PC-3 (cell line): ENCODE measurements around the gene CROCC. TPM values are rescaled to one million over a fixed set of nuclear protein-coding genes. Genes with fewer than 3 reads are reported as not detected.
"Not testable (repeated sequence)": the region's sequence is repeated elsewhere in the genome, so short reads cannot be mapped to it uniquely, and the experiment has no call there.

ENCODE experiments used
- ATAC-seq: fragments of 200-7000 bp; cut with Tn5 transposase; 2 replicates; pipeline ENCODE4 v1.9.1; 2020; ENCODE audit warnings: mild to moderate bottlenecking, moderate library complexity
- BruUV-seq: library from RNA; stranded (reverse); fragments of 400-500 nt; replicated peaks from 2 replicates; lab custom pipeline; 2021; lab: Mats Ljungman, UMichigan
- CTCF ChIA-PET: fragments of 300-600 bp; sonication (Branson Sonifier 250); formaldehyde crosslinking; loops from one replicate; lab custom pipeline; 2022; ENCODE audit warnings: antibody characterized with exemption; lab: Charles Lee
- POLR2A ChIA-PET: fragments of 300-600 bp; sonication (Branson Sonifier 250); formaldehyde crosslinking; loops from one replicate; lab custom pipeline; 2022; ENCODE audit warnings: antibody characterized with exemption; ENCODE audit not compliant: unreplicated experiment; lab: Charles Lee
- DNase-seq: peaks from one replicate; pipeline ENCODE4 v3.0.0-alpha.2; 2015
- H2AFZ ChIP-seq: fragments of 300-600 bp; sonication (generic); 2 replicates; pipeline ENCODE4 v1.6.0; 2016; ENCODE audit warnings: antibody characterized with exemption, low read length
- H3F3A ChIP-seq: fragments of 300-600 bp; sonication (generic); one replicate; pipeline ENCODE4 v1.6.0; 2017; ENCODE audit warnings: antibody characterized with exemption, low read length, control low read depth, mild to moderate bottlenecking; ENCODE audit not compliant: unreplicated experiment
- H3K27ac ChIP-seq: fragments of 300-600 bp; sonication (generic); 2 replicates; pipeline ENCODE4 v1.5.1; 2016; ENCODE audit warnings: mild to moderate bottlenecking, low read length
- H3K27me3 ChIP-seq: fragments of 300-600 bp; sonication (generic); 2 replicates; pipeline ENCODE4 v1.6.1; 2016; ENCODE audit warnings: low read length, mixed read lengths
- H3K36me3 ChIP-seq: fragments of 300-600 bp; sonication (generic); 2 replicates; pipeline ENCODE4 v1.6.1; 2016; ENCODE audit warnings: low read depth, mixed run types, low read length, mixed read lengths
- H3K4me1 ChIP-seq: fragments of 300-600 bp; sonication (generic); 2 replicates; pipeline ENCODE4 v1.5.1; 2016; ENCODE audit warnings: low read length; ENCODE audit not compliant: insufficient read depth
- H3K4me2 ChIP-seq: fragments of 300-600 bp; sonication (generic); 2 replicates; pipeline ENCODE4 v1.6.0; 2016; ENCODE audit warnings: low read length
- H3K4me3 ChIP-seq: fragments of 300-600 bp; sonication (generic); 2 replicates; pipeline ENCODE4 v1.5.1; 2016; ENCODE audit warnings: mild to moderate bottlenecking, low read length, mixed read lengths
- H3K79me2 ChIP-seq: fragments of 300-600 bp; sonication (generic); 2 replicates; pipeline ENCODE4 v1.6.1; 2017; ENCODE audit warnings: low read length, mixed read lengths
- H3K9ac ChIP-seq: fragments of 300-600 bp; sonication (generic); 2 replicates; pipeline ENCODE4 v1.6.0; 2016; ENCODE audit warnings: mild to moderate bottlenecking, low read length
- H3K9me2 ChIP-seq: fragments of 300-600 bp; sonication (generic); replicated peaks from 2 replicates; pipeline ENCODE4 v1.6.1; 2016; ENCODE audit warnings: mixed run types, low read length, mixed read lengths
- H3K9me3 ChIP-seq: fragments of 300-600 bp; sonication (generic); 2 replicates; pipeline ENCODE4 v1.6.1; 2016; ENCODE audit warnings: low read length, mixed read lengths
- H4K20me1 ChIP-seq: fragments of 300-600 bp; sonication (generic); 2 replicates; pipeline ENCODE4 v1.6.1; 2016; ENCODE audit warnings: low read length, mixed read lengths
- CTCF ChIP-seq: fragments of 300-600 bp; sonication (generic); conservative IDR thresholded peaks from 2 replicates; pipeline ENCODE4 v1.5.1; 2017; ENCODE audit warnings: antibody characterized with exemption, low read depth, mild to moderate bottlenecking, low read length
- EZH2 ChIP-seq: fragments of 300-600 bp; sonication (generic); IDR thresholded peaks from one replicate; pipeline ENCODE4 v1.6.1; 2017; ENCODE audit warnings: antibody characterized with exemption, mild to moderate bottlenecking, low read length; ENCODE audit not compliant: unreplicated experiment
- EZH2phosphoT487 ChIP-seq: fragments of 300-600 bp; sonication (generic); IDR thresholded peaks from 2 replicates; pipeline ENCODE4 v1.6.1; 2018; ENCODE audit warnings: mild to moderate bottlenecking, antibody characterized with exemption, low read length, borderline replicate concordance
- intact Hi-C: fragments of 100-400 bp; cut with micrococcal nuclease; formaldehyde crosslinking; loops from 2 replicates; pipeline ENCODE4 v1.9.0; 2023
- total RNA-seq: library from RNA; depleted of rRNA; stranded (reverse); fragments of >200 nt; gene quantifications from 2 replicates; pipeline ENCODE4 v1.2.3, GENCODE V29; 2014

The CROCC gene
- total RNA-seq, 1 experiment from 2014 or later: 24.6 TPM

- no peak overlapping the region for H2AFZ ChIP-seq
- BruUV-seq: no TSS peak
- no peak overlapping the region for H3K4me2 ChIP-seq
- ATAC-seq (no peak), DNase-seq (no peak)
- no peaks in the 10 kb centered on the region for H3K27me3 ChIP-seq
- no peaks in the 10 kb centered on the region for H3K4me1 ChIP-seq
- H3K36me3 ChIP-seq: no peaks in the 10 kb centered on the region
- no peaks in the 10 kb centered on the region for H3K9me3 ChIP-seq
- H3K79me2 ChIP-seq: no peaks in the 10 kb centered on the region
- no peak overlapping the region for H3K9ac ChIP-seq
- no peaks in the 10 kb centered on the region for H3F3A ChIP-seq
- ChIA-PET POLR2A (no interaction called here), CTCF (no interaction called here)
- intact Hi-C loops: no loop called here
- H3K9me2 ChIP-seq: no peaks in the 10 kb centered on the region
- no peak overlapping the region for H3K27ac ChIP-seq
- no peak overlapping the region for H3K4me3 ChIP-seq
- H4K20me1 ChIP-seq: no peaks in the 10 kb centered on the region
- TF ChIP-seq EZH2phosphoT487: no peak
- no peak for TF ChIP-seq CTCF
- TF ChIP-seq EZH2: no peak
Observed at GRCh38 chr1:16927711-16928485, 6.2 kb downstream of the CROCC start.

- H3K4me3 ChIP-seq, H3K9ac ChIP-seq, H3K27me3 ChIP-seq, H3K9me3 ChIP-seq, H3K4me1 ChIP-seq, H4K20me1 ChIP-seq, BruUV-seq, H2AFZ ChIP-seq, H3K36me3 ChIP-seq, intact Hi-C loops, H3K4me2 ChIP-seq, CTCF ChIA-PET, H3F3A ChIP-seq, H3K9me2 ChIP-seq, H3K79me2 ChIP-seq, ATAC-seq, H3K27ac ChIP-seq, DNase-seq, POLR2A ChIA-PET: not testable (repeated sequence)
Observed at GRCh38 chr1:16929146-16930041, 7.7 kb downstream of the CROCC start.

- ATAC-seq, POLR2A ChIA-PET, BruUV-seq, H4K20me1 ChIP-seq, H3K4me2 ChIP-seq, H3K9me2 ChIP-seq, H3K79me2 ChIP-seq, intact Hi-C loops, H3F3A ChIP-seq, H3K36me3 ChIP-seq, H3K9ac ChIP-seq, H2AFZ ChIP-seq, CTCF ChIA-PET, H3K4me3 ChIP-seq, DNase-seq, H3K27me3 ChIP-seq, H3K4me1 ChIP-seq, H3K9me3 ChIP-seq, H3K27ac ChIP-seq: not testable (repeated sequence)
Observed at GRCh38 chr1:16931206-16931934, 9.6 kb downstream of the CROCC start.

- H3K9ac ChIP-seq, H4K20me1 ChIP-seq, ATAC-seq, H3K4me2 ChIP-seq, BruUV-seq, intact Hi-C loops, CTCF ChIA-PET, DNase-seq, H3K9me2 ChIP-seq, H3K4me1 ChIP-seq, H3F3A ChIP-seq, H3K79me2 ChIP-seq, H2AFZ ChIP-seq, H3K9me3 ChIP-seq, H3K4me3 ChIP-seq, H3K36me3 ChIP-seq, H3K27me3 ChIP-seq, POLR2A ChIA-PET, H3K27ac ChIP-seq: not testable (repeated sequence)
Observed at GRCh38 chr1:16933945-16934344, 12.2 kb downstream of the CROCC start.

- H4K20me1 ChIP-seq, H3K4me1 ChIP-seq, H3K36me3 ChIP-seq, H3K27me3 ChIP-seq, H3K9me3 ChIP-seq, H3K4me2 ChIP-seq, BruUV-seq, ATAC-seq, CTCF ChIA-PET, H3K9me2 ChIP-seq, H3K4me3 ChIP-seq, POLR2A ChIA-PET, intact Hi-C loops, H3K79me2 ChIP-seq, H3K27ac ChIP-seq, H3F3A ChIP-seq, H2AFZ ChIP-seq, DNase-seq, H3K9ac ChIP-seq: not testable (repeated sequence)
Observed at GRCh38 chr1:16936580-16936979, 14.8 kb downstream of the CROCC start.
